DMS 273 treated with DMSO at 0.1 percent for 48 hours (cell line): Measurements from ENCODE around the gene PLEKHA5.
"Not testable (repeated sequence)": the region's sequence is repeated elsewhere in the genome, so short reads cannot be mapped to it uniquely, and the experiment has no call there.

Experiments used
- DNase-seq: peaks from one replicate; lab custom pipeline; 2025; lab: John Stamatoyannopoulos, UW

PLEKHA5 gene

DNA sequence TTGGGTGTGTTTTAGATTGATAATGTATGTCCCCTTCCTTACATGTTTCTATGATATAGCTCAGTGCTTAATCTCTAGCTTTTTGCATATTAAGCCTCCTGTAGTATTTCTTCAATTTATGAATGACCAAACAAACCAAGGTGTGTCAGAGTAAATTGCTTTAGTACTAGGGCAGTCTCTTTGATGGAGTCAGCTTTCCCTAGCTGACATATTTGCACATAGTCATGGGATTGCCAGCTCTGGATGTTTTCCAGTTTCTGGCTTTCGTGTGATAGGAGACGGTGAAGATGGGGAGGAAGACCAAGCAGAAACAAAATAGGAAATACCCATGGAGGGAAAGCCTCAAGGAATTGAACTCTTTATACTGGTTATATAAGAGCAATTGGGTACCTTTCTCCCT is 148.9 kb downstream of the PLEKHA5 start:
- no peak for DNase-seq

DNA sequence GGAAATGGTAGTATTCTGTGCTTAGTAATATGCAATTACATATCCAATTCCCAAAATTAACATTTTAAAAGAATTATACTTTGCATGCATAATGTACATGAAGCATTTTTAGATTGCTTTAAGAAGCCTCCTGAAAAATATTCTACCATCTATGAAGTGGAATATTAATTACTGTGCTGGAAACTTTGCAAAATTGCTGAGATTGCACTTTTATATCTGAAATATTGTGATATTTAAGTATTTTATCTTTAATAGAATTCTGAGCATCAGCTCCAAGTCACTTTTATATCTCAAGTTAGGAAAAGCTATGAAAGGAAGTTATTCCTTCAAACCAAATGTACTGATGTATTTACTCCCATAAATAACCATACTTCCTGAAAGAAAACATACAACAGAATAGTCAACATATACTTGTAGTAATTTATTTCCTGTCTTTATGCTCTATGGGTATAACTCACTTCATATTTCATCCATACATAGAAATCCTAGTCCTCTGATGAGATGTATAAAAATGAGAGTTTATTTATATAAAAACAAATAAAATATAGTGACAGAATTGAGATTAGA is 152.7 kb downstream of the PLEKHA5 start:
- no peak for DNase-seq

DNA sequence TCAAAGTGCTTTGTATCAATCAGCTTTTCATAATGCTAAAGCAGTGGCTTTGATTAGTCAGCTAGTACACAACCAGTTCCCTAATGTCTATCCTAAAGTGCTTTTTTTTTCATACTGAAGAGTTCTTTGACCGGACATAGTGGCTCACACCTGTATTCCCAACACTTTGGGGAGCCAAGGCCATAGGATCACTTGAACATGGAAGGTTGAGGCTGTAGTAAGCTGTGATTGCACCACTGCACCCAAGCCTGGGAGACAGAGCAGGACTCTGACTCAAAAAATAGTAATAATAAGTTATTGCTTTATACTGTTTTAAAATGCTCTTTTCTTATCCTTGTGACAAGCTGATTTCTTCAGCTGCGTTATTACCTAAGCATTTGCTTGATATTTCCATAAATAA is 155.1 kb downstream of the PLEKHA5 start:
- no peak for DNase-seq

DNA sequence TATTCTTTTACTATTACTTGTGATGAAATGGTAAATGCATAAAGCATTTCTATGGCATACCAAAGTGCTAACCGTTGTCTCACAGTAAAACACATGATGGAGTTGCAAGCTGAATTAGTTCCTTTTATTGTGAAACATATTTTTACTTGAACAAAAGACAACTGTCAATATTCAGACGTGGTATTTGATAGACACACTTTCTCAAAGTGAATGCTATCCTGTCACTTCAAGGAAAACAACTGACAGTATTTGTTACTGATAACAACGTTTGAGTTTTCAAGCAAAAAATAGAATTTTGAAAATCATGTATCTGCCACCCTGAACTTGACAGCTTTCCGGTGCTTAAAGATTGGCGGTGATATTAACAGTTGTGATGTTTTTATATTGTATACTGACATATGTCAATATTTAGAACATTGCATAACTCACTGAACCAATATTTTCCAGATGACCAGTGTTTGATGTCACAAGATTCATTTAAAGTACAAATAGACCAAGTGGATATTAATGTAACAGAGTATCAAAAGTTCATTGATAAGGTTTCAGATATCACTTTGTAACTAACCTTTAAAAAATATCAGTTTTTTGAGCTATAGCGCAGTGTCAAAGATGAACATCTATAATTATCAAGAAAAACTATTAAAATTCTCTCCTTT is 156.4 kb downstream of the PLEKHA5 start:
- no peak for DNase-seq

DNA sequence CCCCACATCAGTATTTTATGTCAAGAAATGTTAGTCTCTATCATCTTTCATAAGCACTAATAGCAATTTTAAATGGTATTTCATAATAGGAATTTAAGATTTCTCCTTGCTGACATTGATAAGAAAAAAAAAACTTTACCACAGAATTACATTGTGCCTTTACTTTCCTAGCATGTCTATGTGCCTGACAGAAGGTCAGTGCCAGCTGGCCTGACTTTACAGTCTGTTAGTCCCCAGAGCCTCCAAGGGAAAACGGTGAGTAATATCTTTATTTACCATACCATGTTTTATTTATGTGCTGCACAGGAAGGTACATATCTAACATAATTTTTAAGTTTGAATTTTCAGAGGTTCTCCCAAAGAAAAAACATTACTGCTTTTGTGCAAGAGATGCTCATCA is 157.8 kb downstream of the PLEKHA5 start:
- DNase-seq, result peak; percentile 14

DNA sequence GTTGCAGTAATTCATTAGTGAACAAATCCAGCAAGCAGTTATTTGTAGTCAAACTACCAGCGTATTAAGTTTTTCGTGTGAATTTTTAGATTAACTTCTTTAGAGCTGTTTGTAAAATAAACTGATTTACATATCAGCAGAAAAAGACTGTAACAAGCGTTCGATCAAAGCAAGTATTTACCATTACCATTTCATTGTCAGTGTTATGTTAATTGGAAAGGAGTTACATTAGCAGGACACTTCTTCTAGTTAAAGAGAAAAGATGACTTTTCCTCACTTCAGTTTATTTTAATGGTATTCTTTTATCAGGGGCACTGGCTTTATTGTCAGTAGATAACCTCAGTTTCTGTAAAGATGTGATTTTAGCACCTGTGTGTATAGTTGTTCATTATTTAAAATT is 158.6 kb downstream of the PLEKHA5 start:
- DNase-seq, result no peak

DNA sequence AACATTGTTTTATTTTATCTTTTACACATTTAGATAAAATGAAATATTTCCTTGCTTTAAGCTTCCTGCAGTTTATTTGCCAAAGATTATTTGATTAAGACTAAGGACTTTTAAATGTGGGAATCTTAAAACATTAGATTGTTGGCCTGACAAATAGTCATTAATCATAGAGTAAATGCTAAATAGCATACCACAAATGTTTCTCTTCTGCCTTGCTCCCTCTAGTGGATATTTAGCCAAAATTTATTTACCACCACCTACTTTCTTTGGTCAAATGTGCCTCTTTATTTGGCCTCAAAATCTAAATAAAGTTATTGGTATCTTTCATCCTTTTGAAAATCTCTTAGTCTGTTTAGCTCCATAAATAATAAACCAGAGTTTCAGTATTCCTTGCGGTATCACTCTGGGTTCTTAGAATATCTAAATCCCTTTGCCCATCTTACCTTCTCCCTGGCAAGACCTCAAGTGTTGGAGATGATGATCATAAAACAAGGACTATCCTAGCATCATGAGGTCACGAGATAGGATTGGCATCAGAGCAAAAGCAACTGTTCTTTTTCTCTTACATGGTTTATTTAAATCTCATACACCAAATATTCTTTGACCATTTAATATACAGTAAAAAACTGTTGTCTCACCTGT is 159.2 kb downstream of the PLEKHA5 start:
- DNase-seq, result peak; percentile 8

DNA sequence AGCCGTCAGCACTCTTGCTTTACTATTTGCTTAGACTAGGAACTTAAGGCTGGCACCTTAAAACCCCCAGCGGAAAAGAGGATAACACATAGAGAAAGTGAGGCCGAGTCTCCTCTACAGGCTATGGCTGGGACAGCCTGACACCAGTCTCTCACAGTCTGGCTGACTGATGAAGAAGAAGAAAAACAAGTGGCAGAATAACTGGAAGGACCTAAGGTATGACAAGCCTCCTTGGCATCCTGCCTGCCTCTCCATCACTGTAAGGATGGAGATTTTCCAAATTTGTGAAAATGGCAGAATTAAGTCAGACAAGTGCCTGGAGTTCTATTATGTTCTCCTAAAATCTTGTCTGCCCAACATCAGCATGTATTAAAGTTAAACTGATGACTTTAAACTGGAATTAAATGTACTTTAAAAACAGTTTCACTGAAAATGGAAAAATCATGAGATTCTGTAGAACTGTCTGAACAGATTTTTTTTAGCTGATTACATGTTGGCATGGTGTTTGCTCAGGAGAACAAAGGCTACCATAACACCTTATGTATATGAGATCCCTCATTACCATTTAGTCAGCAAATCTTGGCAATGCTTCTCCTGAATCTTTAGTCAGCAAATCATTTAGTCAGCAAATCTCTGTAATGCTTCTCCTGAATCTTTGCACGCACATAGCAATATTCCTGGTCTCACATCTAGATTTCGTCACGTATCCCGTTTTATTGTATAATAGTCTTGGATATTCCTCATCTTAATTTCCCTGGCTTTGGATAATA is 169.5 kb downstream of the PLEKHA5 start:
- DNase-seq, result no peak

DNA sequence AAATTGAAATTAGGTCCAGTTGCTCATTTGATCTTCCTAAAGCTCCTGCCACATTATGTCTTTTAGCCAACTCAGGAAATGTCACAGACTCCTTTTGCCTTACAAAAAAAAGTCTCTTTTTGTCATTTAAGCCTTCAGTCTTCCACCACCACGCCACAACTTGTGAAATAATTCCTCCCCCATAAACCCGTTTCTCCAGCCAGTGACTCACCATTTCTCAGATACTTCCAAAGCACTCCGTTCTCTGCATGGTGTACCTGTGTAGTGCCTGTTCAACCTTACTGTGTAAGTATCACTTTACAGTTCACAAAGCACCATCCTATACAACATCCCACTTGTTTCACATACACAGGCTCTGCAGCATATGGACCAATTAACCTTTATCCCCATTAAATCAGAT is 170.2 kb downstream of the PLEKHA5 start:
- no peak for DNase-seq

DNA sequence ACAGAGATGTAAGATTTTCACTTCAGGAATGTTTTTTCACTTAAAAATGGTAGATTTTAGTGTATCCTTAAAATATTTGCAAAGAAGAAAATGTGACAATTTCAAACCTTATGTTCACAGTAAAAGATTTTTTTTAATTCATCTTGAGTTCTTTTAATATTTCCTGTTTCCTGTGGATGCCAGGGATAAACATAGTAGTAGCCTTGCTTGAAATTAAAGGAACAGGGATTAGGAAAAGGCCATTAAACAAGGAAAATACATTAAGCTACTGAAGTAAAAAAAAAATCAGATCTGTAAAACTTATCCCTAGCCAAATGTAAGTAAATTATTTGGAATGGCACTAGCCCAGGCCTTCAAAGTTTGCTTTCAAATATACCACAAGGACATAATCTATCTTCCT is 171.7 kb downstream of the PLEKHA5 start:
- no peak for DNase-seq

DNA sequence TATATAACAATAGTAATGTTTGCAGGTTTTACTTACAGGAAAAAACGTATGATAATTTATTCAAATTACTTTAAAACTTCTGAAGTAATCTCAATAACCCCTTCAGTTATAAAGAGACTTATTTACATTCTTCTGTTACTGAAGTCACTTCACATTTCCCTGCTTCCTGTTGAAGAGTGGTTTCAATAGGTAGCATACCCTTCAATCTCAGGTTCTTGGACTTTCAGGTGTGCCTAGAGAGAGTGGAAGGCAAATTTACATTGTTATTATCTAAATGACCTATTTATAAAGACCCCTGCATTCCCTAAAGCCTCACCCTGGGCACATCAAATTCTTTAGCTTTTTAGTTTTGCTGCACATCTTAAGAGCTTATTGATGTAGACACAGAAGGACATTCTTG is 172.2 kb downstream of the PLEKHA5 start:
- DNase-seq, result no peak

DNA sequence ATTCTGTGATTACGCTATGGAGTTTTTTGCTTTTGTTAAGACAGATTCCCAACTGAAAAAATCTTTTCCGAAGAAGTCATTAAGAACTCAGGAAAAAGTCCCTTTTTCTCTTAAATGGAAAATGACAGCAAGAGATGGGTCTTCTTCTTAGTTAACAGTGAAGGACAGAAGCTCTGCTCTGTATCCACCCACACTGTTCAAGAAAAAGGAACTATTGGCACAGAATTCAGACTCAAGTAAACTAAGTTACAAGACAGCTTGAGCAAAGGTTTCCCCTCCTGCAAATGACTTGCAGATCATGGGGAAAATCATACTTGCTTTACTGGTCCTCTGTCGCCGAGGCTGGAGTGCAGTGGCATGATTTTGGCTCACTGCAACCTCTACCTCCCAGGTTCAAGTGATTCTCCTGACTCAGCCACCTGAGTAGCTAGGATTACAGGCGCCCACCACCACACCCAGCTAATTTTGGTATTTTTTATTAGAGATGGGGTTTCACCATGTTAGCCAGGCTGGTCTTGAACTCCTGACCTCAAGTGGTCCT is 172.6 kb downstream of the PLEKHA5 start:
- DNase-seq, result no peak

DNA sequence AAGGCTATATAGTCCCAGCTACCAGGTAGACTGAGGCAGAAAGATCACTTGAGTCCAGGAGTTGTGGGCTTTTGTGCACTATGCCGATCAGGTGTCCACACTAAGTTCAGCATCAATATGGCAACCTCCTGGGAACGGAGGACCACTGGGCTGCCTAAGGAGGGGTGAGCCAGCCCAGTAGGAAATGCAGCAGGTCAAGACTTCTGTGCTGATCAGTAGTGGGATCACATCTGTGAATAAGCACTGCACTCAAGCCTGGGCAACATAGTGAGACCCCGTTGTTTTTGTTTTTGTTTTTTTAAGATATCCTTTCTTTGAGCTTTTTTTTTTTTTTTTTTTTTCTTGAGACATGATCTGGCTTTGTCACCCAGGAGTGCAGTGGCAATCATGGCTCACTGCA is 174.0 kb downstream of the PLEKHA5 start:
- DNase-seq, result no peak

DNA sequence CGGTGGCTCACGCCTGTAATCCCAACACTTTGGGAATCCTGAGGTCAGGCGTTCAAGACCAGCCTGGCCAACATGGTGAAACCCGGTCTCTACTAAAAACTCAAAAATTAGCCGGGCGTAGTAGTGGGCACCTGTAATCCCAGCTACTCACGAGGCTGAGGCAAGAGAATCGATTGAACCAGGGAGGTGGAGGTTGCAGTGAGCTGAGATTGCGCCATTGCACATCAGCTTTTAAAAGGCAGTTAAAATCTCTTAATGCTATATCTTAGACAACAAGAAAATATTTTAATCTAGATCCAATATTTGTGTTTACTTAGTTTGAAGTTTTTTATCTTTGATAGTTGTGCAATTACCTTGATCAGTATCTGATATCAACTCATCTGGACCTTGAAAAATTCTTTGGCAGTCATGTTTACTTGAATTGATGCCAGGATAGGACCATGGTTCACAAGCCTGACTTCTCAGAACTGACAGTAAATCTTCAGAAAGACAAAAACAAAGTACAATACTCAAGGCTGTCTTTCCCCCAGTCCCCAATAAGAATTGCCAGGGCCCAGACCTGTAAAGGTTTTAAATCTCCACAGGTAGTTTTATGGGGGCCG is 174.7 kb downstream of the PLEKHA5 start:
- no peak for DNase-seq

DNA sequence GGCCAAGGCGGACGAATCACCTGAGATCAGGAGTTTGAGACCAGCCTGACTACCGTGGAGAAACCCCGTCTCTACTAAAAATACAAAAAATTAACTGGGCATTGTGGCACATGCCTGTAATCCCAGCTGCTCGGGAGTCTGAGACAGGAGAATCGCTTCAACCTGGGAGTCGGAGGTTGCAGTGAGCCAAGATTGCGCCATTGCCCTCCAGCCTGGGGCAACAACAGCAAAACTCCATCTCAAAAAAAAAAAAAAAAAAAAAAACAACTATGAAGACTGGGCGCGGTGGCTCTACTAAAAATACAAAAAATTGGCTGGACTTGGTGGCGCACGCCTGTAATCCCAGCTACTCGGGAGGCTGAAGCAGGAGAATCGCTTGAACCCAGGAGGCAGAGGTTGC is 176.1 kb downstream of the PLEKHA5 start:
- DNase-seq, result not testable (repeated sequence)

DNA sequence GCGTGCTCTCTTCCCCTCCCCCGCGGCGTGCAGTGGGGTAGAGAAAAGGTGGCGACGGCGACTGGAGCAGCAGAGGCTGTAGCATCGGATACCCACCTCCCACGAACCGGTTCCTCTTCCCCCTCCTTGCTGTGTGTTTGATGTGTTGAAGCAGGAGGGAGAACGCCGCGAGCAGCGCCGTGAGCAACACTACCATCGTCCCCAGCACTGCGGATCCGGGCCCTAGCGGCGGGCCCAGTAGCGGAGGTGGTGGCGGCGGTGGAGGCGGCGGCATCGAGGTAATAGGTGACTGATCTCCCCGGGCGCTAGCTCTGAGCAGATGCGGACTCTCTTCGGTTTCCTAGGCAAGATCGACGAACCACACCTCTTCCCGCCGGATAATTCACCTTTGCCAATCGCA is 176.8 kb downstream of the PLEKHA5 start:
- no peak for DNase-seq

DNA sequence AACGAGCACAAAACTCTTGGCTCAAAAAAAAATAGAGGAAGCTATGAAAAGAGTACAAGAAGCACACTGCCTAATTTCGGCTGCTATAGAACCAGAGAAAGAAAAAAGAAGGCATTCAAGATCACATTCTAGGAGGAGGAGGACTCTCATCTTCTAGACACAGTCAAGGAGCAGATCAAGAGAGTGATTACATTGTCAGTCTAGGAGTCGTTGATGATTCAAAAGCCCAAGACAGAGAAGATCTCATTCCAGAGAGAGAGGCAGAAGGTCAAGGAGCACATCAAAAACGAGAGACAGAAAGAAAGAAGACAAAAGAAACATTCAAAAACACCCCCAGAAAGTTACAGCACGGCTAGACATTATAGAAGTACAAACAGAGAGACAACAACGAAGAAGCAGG is 177.9 kb downstream of the PLEKHA5 start:
- DNase-seq, result no peak

DNA sequence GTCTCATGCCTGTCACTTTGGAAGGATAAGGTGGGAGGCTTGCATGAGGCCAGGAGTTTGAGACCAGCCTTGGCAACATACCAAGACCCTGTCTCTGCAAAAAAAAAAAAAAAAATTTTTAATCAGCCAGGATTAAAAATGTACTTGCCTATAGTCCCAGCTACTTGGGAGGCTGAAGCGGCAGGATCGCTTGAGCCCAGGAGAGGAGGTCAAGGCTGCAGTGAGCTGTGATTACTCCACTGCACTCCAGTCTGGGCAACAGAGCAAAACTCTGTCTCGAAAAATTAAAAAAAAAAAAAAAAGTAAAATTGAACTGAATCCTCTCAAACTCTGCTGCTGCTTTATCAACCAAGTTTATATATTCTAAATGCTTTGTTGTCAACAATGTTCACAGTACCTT is 181.6 kb downstream of the PLEKHA5 start:
- DNase-seq, result no peak

DNA sequence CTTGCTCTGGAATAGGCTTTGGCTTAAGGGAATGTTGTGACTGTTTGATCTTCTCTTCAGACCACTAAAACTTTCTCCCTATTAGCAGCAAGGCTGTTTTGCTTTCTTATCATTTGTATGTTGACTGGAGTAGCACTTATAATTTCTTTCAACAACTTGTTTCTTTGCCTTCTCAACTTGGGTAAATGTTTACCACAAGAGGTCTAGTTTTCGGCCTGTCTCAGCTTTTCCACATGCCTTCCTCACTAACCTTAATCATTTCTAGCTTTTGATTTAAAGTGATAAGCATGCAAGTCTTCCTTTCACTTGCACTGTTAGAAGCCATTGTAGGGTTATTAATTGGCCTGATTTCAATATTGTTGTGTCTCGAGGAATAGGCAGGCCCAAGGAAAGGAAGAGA is 183.1 kb downstream of the PLEKHA5 start:
- no peak for DNase-seq

DNA sequence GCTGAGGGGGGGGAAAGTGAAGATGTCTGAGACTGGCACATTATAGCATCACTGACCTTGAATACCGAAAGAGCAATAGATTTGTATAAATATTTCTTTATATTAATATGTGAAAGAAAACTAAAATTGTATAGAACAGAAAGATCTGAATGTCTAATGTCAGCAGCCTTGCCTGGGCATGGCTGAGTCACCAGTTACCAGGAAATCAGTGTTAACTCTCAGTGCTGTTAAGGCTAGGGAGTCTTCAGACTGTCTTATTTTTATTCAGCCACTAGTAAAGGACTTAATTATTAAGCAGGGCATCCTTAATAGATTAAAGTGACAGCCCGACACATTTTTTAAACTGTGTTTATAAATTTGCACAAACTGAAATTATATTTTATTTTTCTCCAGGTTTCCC is 186.9 kb downstream of the PLEKHA5 start:
- no peak for DNase-seq

DNA sequence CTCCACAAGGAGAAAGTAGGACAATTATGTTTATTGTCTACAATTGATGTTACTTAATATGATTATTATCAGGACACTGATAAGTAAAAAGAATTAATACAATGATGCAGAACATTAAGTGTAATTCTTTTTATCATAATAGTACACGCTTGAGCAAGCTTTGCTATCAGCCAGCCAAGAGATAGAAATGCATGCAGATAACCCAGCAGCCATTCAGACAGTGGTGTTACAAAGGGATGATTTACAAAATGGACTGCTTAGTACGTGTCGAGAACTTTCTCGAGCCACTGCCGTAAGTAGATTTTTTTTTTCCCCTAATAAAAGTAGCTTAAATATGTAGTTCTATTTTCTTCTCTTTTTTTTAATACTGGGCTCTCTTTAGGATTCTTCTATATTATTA is 192.8 kb downstream of the PLEKHA5 start:
- DNase-seq, result no peak

DNA sequence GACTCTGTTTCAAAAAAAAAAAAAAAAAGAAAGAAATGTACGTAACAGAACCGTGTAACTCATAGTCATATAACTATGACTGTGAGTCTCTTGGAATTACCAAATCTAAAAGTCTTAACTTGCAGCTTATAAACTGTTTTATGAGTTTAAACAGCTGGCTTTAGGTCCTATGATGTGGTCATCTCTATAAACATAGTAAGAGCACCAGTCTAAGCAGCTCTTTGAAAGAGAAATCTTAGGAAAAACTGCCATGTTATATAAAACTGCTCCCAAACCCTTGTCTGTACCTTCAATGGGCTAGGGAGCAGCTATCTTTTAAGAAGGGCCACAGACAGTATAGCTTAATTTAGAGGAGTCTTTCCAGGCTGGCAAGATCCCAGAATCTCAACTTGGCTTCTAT is 194.3 kb downstream of the PLEKHA5 start:
- no peak for DNase-seq
